Liver (tissue), 9 donors: ENCODE data around the gene CHRNA9. TPM values are rescaled to one million over a fixed set of nuclear protein-coding genes. Genes with fewer than 3 reads are reported as not detected.

Experiments used
- DNase-seq: peaks from one replicate; pipeline ENCODE4 v3.0.0-alpha.2; 2017; ENCODE audit warnings: low spot score
- H3K27ac ChIP-seq, 2 donors: one replicate each; pipeline ENCODE4 v1.7.0; 2013; ENCODE audit warnings: inconsistent platforms in 2 of 2, low read length in 2 of 2, control low read depth in 1 of 2, low read depth in 1 of 2, mild to moderate bottlenecking in 1 of 2
- H3K27me3 ChIP-seq, 4 donors: one replicate each; pipeline versions ENCODE4 v1.6.1 to v1.7.0; 2013; ENCODE audit warnings: low read length in 3 of 4, inconsistent platforms in 1 of 4, mild to moderate bottlenecking in 1 of 4, moderate library complexity in 1 of 4; ENCODE audit not compliant: control insufficient read depth in 4 of 4, insufficient read depth in 4 of 4
- H3K36me3 ChIP-seq, 4 donors: one replicate each; pipeline versions ENCODE4 v1.6.1 to v1.7.0; 2013; ENCODE audit warnings: low read length in 3 of 4, mild to moderate bottlenecking in 3 of 4, low read depth in 1 of 4, moderate library complexity in 1 of 4; ENCODE audit not compliant: control insufficient read depth in 4 of 4, insufficient read depth in 3 of 4
- H3K4me1 ChIP-seq, 4 donors: one replicate each; pipeline versions ENCODE4 v1.6.1 to v1.7.0; 2013; ENCODE audit warnings: low read length in 3 of 4, mild to moderate bottlenecking in 3 of 4, moderate library complexity in 1 of 4; ENCODE audit not compliant: control insufficient read depth in 4 of 4, insufficient read depth in 4 of 4
- H3K4me3 ChIP-seq, 3 donors: one replicate each; pipeline versions ENCODE4 v1.6.1 to v1.7.0; 2013; ENCODE audit warnings: low read length in 3 of 3, control low read depth in 1 of 3, low read depth in 1 of 3, mild to moderate bottlenecking in 1 of 3
- H3K9ac ChIP-seq, 2 donors: one replicate each; pipeline ENCODE4 v1.7.0; 2013; ENCODE audit warnings: low read length in 2 of 2, mild to moderate bottlenecking in 2 of 2, moderate library complexity in 2 of 2, control low read depth in 1 of 2, low read depth in 1 of 2
- H3K9me3 ChIP-seq, 4 donors: one replicate each; pipeline versions ENCODE4 v1.6.1 to v1.7.0; 2013; ENCODE audit warnings: low read length in 3 of 4; ENCODE audit not compliant: control insufficient read depth in 4 of 4
- EGR1 ChIP-seq, 2 donors: IDR thresholded peaks; 2 replicates each; pipeline ENCODE4 v1.6.1; 2016 to 2018; ENCODE audit warnings: antibody characterized with exemption in 2 of 2, low read depth in 2 of 2
- FOXA1 ChIP-seq: IDR thresholded peaks from 2 replicates; pipeline ENCODE4 v1.6.1; 2016; ENCODE audit warnings: antibody characterized with exemption
- GABPA ChIP-seq, 2 donors: IDR thresholded peaks in 1 of 2; conservative IDR thresholded peaks in 1 of 2; 2 replicates each; pipeline ENCODE4 v1.6.1; 2016; ENCODE audit warnings: antibody characterized with exemption in 2 of 2, mild to moderate bottlenecking in 1 of 2, moderate library complexity in 1 of 2
- HNF4A ChIP-seq, 2 donors: conservative IDR thresholded peaks; 2 replicates each; pipeline ENCODE4 v1.6.1; 2016; ENCODE audit warnings: antibody characterized with exemption in 2 of 2, mild to moderate bottlenecking in 2 of 2
- HNF4G ChIP-seq: IDR thresholded peaks from 2 replicates; pipeline ENCODE4 v1.6.1; 2016; ENCODE audit warnings: antibody characterized with exemption
- JUND ChIP-seq, 2 donors: IDR thresholded peaks; 2 replicates each; pipeline ENCODE4 v1.6.1; 2016; ENCODE audit warnings: antibody characterized with exemption in 2 of 2
- NR2F2 ChIP-seq: IDR thresholded peaks from 2 replicates; pipeline ENCODE4 v1.6.1; 2016; ENCODE audit warnings: antibody characterized with exemption
- RAD21 ChIP-seq, 2 donors: IDR thresholded peaks; 2 replicates each; pipeline ENCODE4 v1.6.1; 2016; ENCODE audit warnings: antibody characterized with exemption in 2 of 2, mild to moderate bottlenecking in 2 of 2
- RXRA ChIP-seq, 2 donors: IDR thresholded peaks; 2 replicates each; pipeline ENCODE4 v1.6.1; 2017 to 2018; ENCODE audit warnings: antibody characterized with exemption in 2 of 2, mild to moderate bottlenecking in 1 of 2
- SP1 ChIP-seq: IDR thresholded peaks from 2 replicates; pipeline ENCODE4 v1.6.1; 2018; ENCODE audit warnings: antibody characterized with exemption, mild to moderate bottlenecking
- TAF1 ChIP-seq: conservative IDR thresholded peaks from 2 replicates; pipeline ENCODE4 v1.6.1; 2016; ENCODE audit warnings: antibody characterized with exemption, mild to moderate bottlenecking
- YY1 ChIP-seq: IDR thresholded peaks from 2 replicates; pipeline ENCODE4 v1.6.1; 2016; ENCODE audit warnings: antibody characterized with exemption, mild to moderate bottlenecking
- WGBS: extraction: QIAGEN DNeasy Blood & Tissue Kit; methylation state at CpG from one replicate; pipeline ENCODE4 v1.1.7; 2013; 5-methylcytosine and 5-hydroxymethylcytosine counted together
- polyA plus RNA-seq, 2 donors: library from polyadenylated mRNA; stranded (reverse) in 1 of 2; unstranded in 1 of 2; fragments of 200-250 nt in 1 of 2; fragments of >200 nt in 1 of 2; fragmentation: Nextera tagmentation in 1 of 2; extraction: Ambion mirVana in 1 of 2; gene quantifications; one replicate each; pipeline versions ENCODE4 v1.2.1 to v1.2.3, GENCODE V29; 2013 to 2015
- total RNA-seq, 2 donors: library from RNA; depleted of rRNA; stranded (reverse); fragments of >200 nt; gene quantifications; one replicate each; pipeline ENCODE4 v1.2.3, GENCODE V29; 2014
- TF ChIP-seq, protein P1 (sequence below): IDR thresholded peaks from 2 replicates; pipeline ENCODE4 v1.6.1; 2016; ENCODE audit warnings: antibody characterized with exemption
- TF ChIP-seq, protein P2 (sequence below): IDR thresholded peaks from 2 replicates; pipeline ENCODE4 v1.6.1; 2016; ENCODE audit warnings: antibody characterized with exemption
- TF ChIP-seq, protein P3 (sequence below): IDR thresholded peaks from 2 replicates; pipeline ENCODE4 v1.6.1; 2016; ENCODE audit warnings: antibody characterized with exemption, mild to moderate bottlenecking
- TF ChIP-seq, protein P4 (sequence below): IDR thresholded peaks from 2 replicates; pipeline ENCODE4 v1.6.1; 2016; ENCODE audit warnings: antibody characterized with exemption
- donor health status: healthy.
- donor health status: healthy.
- donor health status: healthy.
- donor health status: healthy.
- donor health status: healthy.

The CHRNA9 gene
- total and polyA plus RNA-seq, 4 donors = not detected

- no peak overlapping the region for H3K9ac ChIP-seq
- TF ChIP-seq RAD21 (IDR thresholded peaks at IDR 0.05) = no peak
- no peak for TF ChIP-seq HNF4G
- no peaks in the 10 kb centered on the region for H3K36me3 ChIP-seq
- no peak for DNase-seq
- no peak overlapping the region for H3K27ac ChIP-seq
- no peak overlapping the region for H3K4me3 ChIP-seq
- H3K9me3 ChIP-seq = no peaks in the 10 kb centered on the region
- H3K27me3 ChIP-seq = no peaks in the 10 kb centered on the region
- peaks cover 9 to 14% (median 12%) of the 10 kb centered on the region in 4 donors for H3K4me1 ChIP-seq
These were observed 28.8 kb downstream of the CHRNA9 start for GRCh38 chr4:40363945-40364344.

DNA sequence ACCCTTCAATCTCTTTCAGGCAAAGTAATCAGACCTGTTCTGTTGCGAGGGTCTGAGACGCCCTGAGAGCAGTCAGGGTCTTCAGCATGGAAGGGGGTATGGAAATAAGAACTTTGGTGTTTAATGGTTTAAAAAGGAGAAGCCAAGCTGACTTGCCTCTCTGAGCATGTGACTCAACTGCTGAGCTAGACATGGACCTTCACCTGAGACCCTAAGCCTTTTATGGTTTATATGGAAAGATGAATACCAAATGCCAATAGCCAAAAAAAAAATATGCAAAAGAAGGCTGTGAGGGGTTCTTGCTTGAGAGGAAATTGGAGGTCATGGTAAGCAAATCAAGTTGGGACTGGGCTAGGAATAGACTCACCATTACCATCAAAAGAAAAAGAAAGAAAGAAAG is 30.6 kb downstream of the CHRNA9 start:
- no peak overlapping the region for H3K9ac ChIP-seq
- WGBS = 95% methylated on average over 2 of the region's 2 CpGs
- no peak for DNase-seq
- H3K4me3 ChIP-seq = no peak overlapping the region
- no peak overlapping the region for H3K27ac ChIP-seq
- peaks cover 13 to 28% (median 28%) of the 10 kb centered on the region in 4 donors for H3K4me1 ChIP-seq
- TF ChIP-seq HNF4G (no peak), EGR1 (IDR thresholded peaks at IDR 0.05; ENCODE audit: low read depth in 2 of 2) (no peak), HNF4A (conservative IDR thresholded peaks at IDR 0.05) (no peak), JUND (IDR thresholded peaks at IDR 0.05) (no peak), GABPA (IDR thresholded peaks at IDR 0.05 in 1 of 2, conservative IDR thresholded peaks at IDR 0.05 in 1 of 2) (no peak), FOXA1 (no peak), RXRA (IDR thresholded peaks at IDR 0.05) (no peak), NR2F2 (no peak), TAF1 (no peak), YY1 (no peak)
- TF ChIP-seq, protein P1, sequence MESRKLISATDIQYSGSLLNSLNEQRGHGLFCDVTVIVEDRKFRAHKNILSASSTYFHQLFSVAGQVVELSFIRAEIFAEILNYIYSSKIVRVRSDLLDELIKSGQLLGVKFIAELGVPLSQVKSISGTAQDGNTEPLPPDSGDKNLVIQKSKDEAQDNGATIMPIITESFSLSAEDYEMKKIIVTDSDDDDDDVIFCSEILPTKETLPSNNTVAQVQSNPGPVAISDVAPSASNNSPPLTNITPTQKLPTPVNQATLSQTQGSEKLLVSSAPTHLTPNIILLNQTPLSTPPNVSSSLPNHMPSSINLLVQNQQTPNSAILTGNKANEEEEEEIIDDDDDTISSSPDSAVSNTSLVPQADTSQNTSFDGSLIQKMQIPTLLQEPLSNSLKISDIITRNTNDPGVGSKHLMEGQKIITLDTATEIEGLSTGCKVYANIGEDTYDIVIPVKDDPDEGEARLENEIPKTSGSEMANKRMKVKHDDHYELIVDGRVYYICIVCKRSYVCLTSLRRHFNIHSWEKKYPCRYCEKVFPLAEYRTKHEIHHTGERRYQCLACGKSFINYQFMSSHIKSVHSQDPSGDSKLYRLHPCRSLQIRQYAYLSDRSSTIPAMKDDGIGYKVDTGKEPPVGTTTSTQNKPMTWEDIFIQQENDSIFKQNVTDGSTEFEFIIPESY = no peak
- TF ChIP-seq, protein P2, sequence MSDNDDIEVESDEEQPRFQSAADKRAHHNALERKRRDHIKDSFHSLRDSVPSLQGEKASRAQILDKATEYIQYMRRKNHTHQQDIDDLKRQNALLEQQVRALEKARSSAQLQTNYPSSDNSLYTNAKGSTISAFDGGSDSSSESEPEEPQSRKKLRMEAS = no peak
- TF ChIP-seq, protein P3, sequence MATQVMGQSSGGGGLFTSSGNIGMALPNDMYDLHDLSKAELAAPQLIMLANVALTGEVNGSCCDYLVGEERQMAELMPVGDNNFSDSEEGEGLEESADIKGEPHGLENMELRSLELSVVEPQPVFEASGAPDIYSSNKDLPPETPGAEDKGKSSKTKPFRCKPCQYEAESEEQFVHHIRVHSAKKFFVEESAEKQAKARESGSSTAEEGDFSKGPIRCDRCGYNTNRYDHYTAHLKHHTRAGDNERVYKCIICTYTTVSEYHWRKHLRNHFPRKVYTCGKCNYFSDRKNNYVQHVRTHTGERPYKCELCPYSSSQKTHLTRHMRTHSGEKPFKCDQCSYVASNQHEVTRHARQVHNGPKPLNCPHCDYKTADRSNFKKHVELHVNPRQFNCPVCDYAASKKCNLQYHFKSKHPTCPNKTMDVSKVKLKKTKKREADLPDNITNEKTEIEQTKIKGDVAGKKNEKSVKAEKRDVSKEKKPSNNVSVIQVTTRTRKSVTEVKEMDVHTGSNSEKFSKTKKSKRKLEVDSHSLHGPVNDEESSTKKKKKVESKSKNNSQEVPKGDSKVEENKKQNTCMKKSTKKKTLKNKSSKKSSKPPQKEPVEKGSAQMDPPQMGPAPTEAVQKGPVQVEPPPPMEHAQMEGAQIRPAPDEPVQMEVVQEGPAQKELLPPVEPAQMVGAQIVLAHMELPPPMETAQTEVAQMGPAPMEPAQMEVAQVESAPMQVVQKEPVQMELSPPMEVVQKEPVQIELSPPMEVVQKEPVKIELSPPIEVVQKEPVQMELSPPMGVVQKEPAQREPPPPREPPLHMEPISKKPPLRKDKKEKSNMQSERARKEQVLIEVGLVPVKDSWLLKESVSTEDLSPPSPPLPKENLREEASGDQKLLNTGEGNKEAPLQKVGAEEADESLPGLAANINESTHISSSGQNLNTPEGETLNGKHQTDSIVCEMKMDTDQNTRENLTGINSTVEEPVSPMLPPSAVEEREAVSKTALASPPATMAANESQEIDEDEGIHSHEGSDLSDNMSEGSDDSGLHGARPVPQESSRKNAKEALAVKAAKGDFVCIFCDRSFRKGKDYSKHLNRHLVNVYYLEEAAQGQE = no peak
- H3K36me3 ChIP-seq = no peaks in the 10 kb centered on the region
- no peaks in the 10 kb centered on the region for H3K9me3 ChIP-seq
- H3K27me3 ChIP-seq = no peaks in the 10 kb centered on the region

DNA sequence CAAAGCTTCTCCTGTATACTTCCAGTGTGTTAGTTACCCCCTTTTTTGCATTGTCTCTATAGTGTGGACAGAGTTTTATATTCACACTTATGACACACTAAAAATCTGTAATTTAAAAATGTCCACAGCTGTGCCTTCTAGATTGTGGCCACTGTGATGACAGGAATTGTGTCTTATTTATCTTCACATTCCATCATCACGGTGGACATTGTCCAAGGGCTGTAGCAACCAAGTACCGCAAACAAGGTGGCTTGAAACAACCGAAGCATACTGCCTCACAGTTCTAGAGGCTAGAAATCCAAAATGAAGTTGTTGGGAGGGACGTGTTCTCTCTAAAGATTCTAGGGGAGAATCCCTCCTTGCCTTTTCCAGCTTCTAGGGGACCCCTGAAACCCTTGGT is 32.3 kb downstream of the CHRNA9 start:
- no peak for DNase-seq
- Histone ChIP-seq H3K27me3 (no peaks in the 10 kb centered on the region), H3K4me3 (no peak overlapping the region), H3K9me3 (no peaks in the 10 kb centered on the region), H3K27ac (peak overlapping the region; percentile 79 to 80), H3K4me1 (peaks cover 13 to 37% (median 33%) of the 10 kb centered on the region in 4 donors), H3K36me3 (no peaks in the 10 kb centered on the region), H3K9ac (peak overlapping the region in 1 of 2 donors; percentile 11)
- 26% methylated on average over 4 of the region's 4 CpGs for WGBS
- TF ChIP-seq HNF4A (conservative IDR thresholded peaks at IDR 0.05) = peak; percentile 85 to 90
- peak; percentile 73 for TF ChIP-seq SP1
- TF ChIP-seq, protein P4, sequence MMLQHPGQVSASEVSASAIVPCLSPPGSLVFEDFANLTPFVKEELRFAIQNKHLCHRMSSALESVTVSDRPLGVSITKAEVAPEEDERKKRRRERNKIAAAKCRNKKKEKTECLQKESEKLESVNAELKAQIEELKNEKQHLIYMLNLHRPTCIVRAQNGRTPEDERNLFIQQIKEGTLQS = peak; percentile 86
- TF ChIP-seq, protein P1 = no peak
- TF ChIP-seq RAD21 (IDR thresholded peaks at IDR 0.05) = peak; percentile 53 to 65
- peak; percentile 67 for TF ChIP-seq HNF4G
- peak; percentile 69 for TF ChIP-seq FOXA1
- peak; percentile 71 to 77 for TF ChIP-seq RXRA (IDR thresholded peaks at IDR 0.05)
- TF ChIP-seq GABPA (IDR thresholded peaks at IDR 0.05 in 1 of 2, conservative IDR thresholded peaks at IDR 0.05 in 1 of 2) = no peak
- no peak for TF ChIP-seq EGR1 (IDR thresholded peaks at IDR 0.05; ENCODE audit: low read depth in 2 of 2)
- peak; percentile 52 to 70 for TF ChIP-seq JUND (IDR thresholded peaks at IDR 0.05)
- TF ChIP-seq YY1 = peak; percentile 86
- TF ChIP-seq, protein P2 = peak; percentile 45
